ENCODE results near the gene COL6A5. TPM values are rescaled to one million over a fixed set of nuclear protein-coding genes. Genes with fewer than 3 reads are reported as not detected.

Gene COL6A5
- total and polyA plus RNA-seq, 9 of the 15 experiments (the other 6 are each of a cell fraction or from before 2014, with no cell fraction given): 1.5 to 9.7 (median 5.6) TPM

DNA sequence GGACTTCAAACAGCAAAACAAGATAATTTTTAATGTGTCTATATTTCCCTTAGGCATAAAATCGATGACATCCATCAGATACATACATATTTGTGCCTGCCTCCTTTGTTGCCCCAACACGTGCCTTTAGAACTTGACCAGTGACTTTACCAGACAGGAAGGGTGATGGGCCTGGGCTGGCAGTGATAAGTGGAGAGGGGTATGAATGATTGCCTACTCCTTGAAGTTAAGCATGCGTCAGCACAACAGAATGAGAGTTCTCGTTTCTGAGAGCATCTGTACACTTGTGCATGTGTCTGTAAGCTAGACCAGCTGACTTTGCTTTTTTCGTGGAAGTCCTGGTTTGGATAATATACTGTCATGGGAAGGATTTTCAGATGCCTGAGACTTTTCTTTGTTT, 116.6 kb downstream of the COL6A5 start:
- Histone ChIP-seq H3K4me3 (no peak overlapping the region), H3K9me3 (replicated peaks; ENCODE audit: control insufficient read depth, insufficient read depth, low read depth, low read length) (no peaks in the 10 kb centered on the region), H2AFZ (ENCODE audit: low read depth, low read length) (peak overlapping the region; percentile 65; the same call in 1 of the 2 replicates), H3K36me3 (ENCODE audit: control insufficient read depth, insufficient read depth, low read length) (no peaks in the 10 kb centered on the region; the same call in 2 of the 3 replicates), H3K27ac (ENCODE audit: extremely low read depth, low read depth, low read length) (peak overlapping the region; percentile 52; the same call in 1 of the 3 replicates), H3K9me1 (ENCODE audit: control insufficient read depth, insufficient read depth, low read length) (no peaks in the 10 kb centered on the region), H3K9ac (ENCODE audit: insufficient read depth in 1 of 2, low read depth in 2 of 2, low read length in 2 of 2) (no peak overlapping the region), H3K79me2 (ENCODE audit: control insufficient read depth, insufficient read depth, low read length) (no peaks in the 10 kb centered on the region), H3K4me2 (ENCODE audit: insufficient read depth, low read length) (no peak overlapping the region), H3K4me1 (replicated peaks in 1 of 2; ENCODE audit: control insufficient read depth in 2 of 2, insufficient read depth in 2 of 2, low read length in 2 of 2) (peaks cover 0 to 7% of the 10 kb centered on the region in 2 experiments; a peak in 2 of 5 replicates), H4K20me1 (replicated peaks; ENCODE audit: control insufficient read depth, insufficient read depth, low read length) (no peaks in the 10 kb centered on the region), H3K27me3 (ENCODE audit: control insufficient read depth in 2 of 2, insufficient read depth in 2 of 2, low read length in 2 of 2) (no peaks in the 10 kb centered on the region)
- in situ Hi-C loops (cut with MboI): no loop called here
- no TSS peak for BruUV-seq (replicated peaks)
- FAIRE-seq: peak; percentile 88
- CTCF ChIA-PET (ENCODE audit: low intra/inter-chr PET ratio): no interaction called here
- ATAC-seq: peak; percentile 88
- POLR2A ChIA-PET: no interaction called here
- WGBS (ENCODE audit: insufficient coverage, low coverage, missing lambda C conversion rate): 9% methylated on average over 5 of the region's 5 CpGs
- peak in 2 of 4 experiments; percentile 56 to 70 for DNase-seq (ENCODE audit: extremely low read depth in 1 of 4, low spot score in 3 of 4)
- intact Hi-C loops (cut with micrococcal nuclease): no loop called here
- TF ChIP-seq TEAD4 (IDR thresholded peaks at IDR 0.05; ENCODE audit: low read length): 0 out of 2 replicates have a peak, but pooled peaks have one; percentile 17
- no peak for TF ChIP-seq TEAD4 (CRISPR knock-in tag; IDR thresholded peaks at IDR 0.05; ENCODE audit: borderline replicate concordance)
- TF ChIP-seq NRF1 (conservative IDR thresholded peaks at IDR 0.05 in 1 of 2, IDR thresholded peaks at IDR 0.05 in 1 of 2): peak; percentile 46 to 58
- TF ChIP-seq, protein P1, sequence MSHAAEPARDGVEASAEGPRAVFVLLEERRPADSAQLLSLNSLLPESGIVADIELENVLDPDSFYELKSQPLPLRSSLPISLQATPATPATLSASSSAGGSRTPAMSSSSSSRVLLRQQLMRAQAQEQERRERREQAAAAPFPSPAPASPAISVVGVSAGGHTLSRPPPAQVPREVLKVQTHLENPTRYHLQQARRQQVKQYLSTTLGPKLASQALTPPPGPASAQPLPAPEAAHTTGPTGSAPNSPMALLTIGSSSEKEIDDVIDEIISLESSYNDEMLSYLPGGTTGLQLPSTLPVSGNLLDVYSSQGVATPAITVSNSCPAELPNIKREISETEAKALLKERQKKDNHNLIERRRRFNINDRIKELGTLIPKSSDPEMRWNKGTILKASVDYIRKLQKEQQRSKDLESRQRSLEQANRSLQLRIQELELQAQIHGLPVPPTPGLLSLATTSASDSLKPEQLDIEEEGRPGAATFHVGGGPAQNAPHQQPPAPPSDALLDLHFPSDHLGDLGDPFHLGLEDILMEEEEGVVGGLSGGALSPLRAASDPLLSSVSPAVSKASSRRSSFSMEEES (CRISPR knock-in tag; IDR thresholded peaks at IDR 0.05): no peak
- TF ChIP-seq ZC3H11A (IDR thresholded peaks at IDR 0.05; ENCODE audit: low read depth, low read length): no peak
- no peak for TF ChIP-seq ZNF77 (CRISPR knock-in tag; IDR thresholded peaks at IDR 0.05)
- TF ChIP-seq ZNF780A (CRISPR knock-in tag; IDR thresholded peaks at IDR 0.05): no peak
- no peak for TF ChIP-seq ZNF431 (CRISPR knock-in tag; IDR thresholded peaks at IDR 0.05)
- TF ChIP-seq ZNF184 (CRISPR knock-in tag; IDR thresholded peaks at IDR 0.05): no peak
- TF ChIP-seq RAD51 (IDR thresholded peaks at IDR 0.05; ENCODE audit: borderline replicate concordance, low read depth): peak; percentile 13; the same call in 1 of the 2 replicates
- TF ChIP-seq TSC22D4 (tag; IDR thresholded peaks at IDR 0.05): no peak
- TF ChIP-seq MEIS2 (IDR thresholded peaks at IDR 0.05; ENCODE audit: partially characterized antibody): peak; percentile 82
- TF ChIP-seq DPF2 (IDR thresholded peaks at IDR 0.05): peak; percentile 67
- TF ChIP-seq SMARCA4 (IDR thresholded peaks at IDR 0.05): peak; percentile 57
- TF ChIP-seq, protein P2, sequence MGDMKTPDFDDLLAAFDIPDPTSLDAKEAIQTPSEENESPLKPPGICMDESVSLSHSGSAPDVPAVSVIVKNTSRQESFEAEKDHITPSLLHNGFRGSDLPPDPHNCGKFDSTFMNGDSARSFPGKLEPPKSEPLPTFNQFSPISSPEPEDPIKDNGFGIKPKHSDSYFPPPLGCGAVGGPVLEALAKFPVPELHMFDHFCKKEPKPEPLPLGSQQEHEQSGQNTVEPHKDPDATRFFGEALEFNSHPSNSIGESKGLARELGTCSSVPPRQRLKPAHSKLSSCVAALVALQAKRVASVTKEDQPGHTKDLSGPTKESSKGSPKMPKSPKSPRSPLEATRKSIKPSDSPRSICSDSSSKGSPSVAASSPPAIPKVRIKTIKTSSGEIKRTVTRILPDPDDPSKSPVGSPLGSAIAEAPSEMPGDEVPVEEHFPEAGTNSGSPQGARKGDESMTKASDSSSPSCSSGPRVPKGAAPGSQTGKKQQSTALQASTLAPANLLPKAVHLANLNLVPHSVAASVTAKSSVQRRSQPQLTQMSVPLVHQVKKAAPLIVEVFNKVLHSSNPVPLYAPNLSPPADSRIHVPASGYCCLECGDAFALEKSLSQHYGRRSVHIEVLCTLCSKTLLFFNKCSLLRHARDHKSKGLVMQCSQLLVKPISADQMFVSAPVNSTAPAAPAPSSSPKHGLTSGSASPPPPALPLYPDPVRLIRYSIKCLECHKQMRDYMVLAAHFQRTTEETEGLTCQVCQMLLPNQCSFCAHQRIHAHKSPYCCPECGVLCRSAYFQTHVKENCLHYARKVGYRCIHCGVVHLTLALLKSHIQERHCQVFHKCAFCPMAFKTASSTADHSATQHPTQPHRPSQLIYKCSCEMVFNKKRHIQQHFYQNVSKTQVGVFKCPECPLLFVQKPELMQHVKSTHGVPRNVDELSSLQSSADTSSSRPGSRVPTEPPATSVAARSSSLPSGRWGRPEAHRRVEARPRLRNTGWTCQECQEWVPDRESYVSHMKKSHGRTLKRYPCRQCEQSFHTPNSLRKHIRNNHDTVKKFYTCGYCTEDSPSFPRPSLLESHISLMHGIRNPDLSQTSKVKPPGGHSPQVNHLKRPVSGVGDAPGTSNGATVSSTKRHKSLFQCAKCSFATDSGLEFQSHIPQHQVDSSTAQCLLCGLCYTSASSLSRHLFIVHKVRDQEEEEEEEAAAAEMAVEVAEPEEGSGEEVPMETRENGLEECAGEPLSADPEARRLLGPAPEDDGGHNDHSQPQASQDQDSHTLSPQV (IDR thresholded peaks at IDR 0.05): peak; percentile 71
- peak; percentile 37; the same call in 1 of the 2 replicates for TF ChIP-seq TAL1 (IDR thresholded peaks at IDR 0.05)
- peak; percentile 22; the same call in 1 of the 2 replicates for TF ChIP-seq NCOA1 (IDR thresholded peaks at IDR 0.05; ENCODE audit: low read depth)
- TF ChIP-seq, protein P3, sequence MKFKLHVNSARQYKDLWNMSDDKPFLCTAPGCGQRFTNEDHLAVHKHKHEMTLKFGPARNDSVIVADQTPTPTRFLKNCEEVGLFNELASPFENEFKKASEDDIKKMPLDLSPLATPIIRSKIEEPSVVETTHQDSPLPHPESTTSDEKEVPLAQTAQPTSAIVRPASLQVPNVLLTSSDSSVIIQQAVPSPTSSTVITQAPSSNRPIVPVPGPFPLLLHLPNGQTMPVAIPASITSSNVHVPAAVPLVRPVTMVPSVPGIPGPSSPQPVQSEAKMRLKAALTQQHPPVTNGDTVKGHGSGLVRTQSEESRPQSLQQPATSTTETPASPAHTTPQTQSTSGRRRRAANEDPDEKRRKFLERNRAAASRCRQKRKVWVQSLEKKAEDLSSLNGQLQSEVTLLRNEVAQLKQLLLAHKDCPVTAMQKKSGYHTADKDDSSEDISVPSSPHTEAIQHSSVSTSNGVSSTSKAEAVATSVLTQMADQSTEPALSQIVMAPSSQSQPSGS (CRISPR knock-in tag; IDR thresholded peaks at IDR 0.05): no peak
- peak; percentile 66 for TF ChIP-seq TCF3 (CRISPR knock-in tag; IDR thresholded peaks at IDR 0.05)

Data from K562 (cell line).